ENCODE measurements around the gene RCBTB1. TPM values are rescaled to one million over a fixed set of nuclear protein-coding genes. Genes with fewer than 3 reads are reported as not detected.

The RCBTB1 gene
- total and polyA plus RNA-seq, 10 of the 15 experiments (the other 5 are each of a cell fraction or from before 2014, with no cell fraction given) = 5.1 to 13.5 (median 11.2) TPM

DNA sequence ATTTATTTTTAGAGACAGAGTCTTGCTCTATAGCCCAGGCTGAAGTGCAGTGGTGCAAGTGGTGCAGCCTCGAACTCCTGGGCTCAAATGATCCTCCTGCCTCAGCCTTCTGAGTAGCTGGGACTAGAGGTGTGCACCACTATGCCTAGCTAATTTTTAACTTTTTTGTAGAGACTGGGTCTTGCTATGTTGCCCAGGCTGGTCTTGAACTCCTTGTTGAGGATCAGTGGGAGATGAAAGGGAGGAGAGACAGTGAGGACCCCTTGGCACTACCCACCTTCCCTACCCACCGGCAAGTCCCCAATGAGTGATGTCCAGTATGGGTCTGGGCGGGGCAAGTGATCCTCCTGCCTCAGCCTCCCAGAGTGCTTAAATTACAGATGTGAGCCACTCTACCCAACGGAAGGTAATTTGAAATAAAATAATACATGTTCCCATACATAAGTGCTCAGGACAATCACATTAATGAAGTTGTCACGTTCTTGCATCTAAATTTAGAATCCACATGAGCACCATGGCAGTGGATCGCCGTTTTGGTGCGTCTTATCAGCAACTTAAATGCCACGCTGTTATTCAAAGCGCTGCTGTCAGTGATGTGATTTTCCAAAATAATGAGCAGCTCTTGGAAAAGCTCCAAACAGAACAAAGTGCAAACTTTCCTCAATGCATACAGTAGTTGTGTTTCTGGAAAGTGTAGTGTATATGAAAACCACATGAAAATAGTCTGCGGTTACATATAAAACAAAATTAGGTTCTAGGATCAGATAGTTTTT lies 37.0 kb upstream of the RCBTB1 start (continued):
- TF ChIP-seq, protein P1, sequence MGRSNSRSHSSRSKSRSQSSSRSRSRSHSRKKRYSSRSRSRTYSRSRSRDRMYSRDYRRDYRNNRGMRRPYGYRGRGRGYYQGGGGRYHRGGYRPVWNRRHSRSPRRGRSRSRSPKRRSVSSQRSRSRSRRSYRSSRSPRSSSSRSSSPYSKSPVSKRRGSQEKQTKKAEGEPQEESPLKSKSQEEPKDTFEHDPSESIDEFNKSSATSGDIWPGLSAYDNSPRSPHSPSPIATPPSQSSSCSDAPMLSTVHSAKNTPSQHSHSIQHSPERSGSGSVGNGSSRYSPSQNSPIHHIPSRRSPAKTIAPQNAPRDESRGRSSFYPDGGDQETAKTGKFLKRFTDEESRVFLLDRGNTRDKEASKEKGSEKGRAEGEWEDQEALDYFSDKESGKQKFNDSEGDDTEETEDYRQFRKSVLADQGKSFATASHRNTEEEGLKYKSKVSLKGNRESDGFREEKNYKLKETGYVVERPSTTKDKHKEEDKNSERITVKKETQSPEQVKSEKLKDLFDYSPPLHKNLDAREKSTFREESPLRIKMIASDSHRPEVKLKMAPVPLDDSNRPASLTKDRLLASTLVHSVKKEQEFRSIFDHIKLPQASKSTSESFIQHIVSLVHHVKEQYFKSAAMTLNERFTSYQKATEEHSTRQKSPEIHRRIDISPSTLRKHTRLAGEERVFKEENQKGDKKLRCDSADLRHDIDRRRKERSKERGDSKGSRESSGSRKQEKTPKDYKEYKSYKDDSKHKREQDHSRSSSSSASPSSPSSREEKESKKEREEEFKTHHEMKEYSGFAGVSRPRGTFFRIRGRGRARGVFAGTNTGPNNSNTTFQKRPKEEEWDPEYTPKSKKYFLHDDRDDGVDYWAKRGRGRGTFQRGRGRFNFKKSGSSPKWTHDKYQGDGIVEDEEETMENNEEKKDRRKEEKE (IDR thresholded peaks at IDR 0.05) = no peak
- TF ChIP-seq STAT1 (conservative IDR thresholded peaks at IDR 0.05) (no peak), CHD4 (IDR thresholded peaks at IDR 0.05) (no peak), FOXK2 (IDR thresholded peaks at IDR 0.05) (no peak)

DNA sequence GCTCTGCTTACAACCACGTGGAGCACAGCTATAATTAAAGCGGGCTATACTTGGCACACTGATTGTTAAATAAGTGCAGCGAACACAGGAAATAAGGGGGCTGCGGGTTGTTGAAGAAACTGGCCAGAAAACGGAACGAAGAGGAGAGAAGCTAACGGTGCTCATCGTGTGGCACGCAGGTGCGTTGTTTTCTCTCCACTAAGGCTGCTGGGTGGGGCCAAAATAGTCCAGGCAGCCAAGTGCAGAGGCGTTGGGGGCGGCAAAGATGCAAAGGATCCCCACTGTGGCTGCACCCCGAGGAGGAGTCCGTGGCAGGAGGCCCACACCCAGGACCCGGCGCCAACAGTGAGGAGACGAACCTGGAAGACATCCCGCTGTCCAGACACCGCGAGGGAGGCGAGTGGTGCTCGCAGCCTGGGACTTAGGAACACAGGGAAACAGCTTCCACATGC lies 34.8 kb upstream of the RCBTB1 start:
- SMC1A ChIA-PET (ENCODE audit: uncharacterized antibody, unreplicated experiment) = interaction anchor here (0.7 to 1.0 kb wide), 2 partner anchors 9 to 550 kb away, joined by 3 to 4 read pairs; no protein-coding TSS in a partner anchor
- H3K36me3 ChIP-seq (ENCODE audit: control insufficient read depth in 2 of 2, insufficient read depth in 2 of 2, low read length in 1 of 2) = no peaks in the 10 kb centered on the region
- no peaks in the 10 kb centered on the region for H3K4me1 ChIP-seq (ENCODE audit: control insufficient read depth, insufficient read depth, low read length)
- FAIRE-seq (no peak), DNase-seq (ENCODE audit: low read depth, low spot score) (no peak), ATAC-seq (peak; percentile 85)
- 31% methylated on average over 22 of the region's 22 CpGs for WGBS (ENCODE audit: insufficient coverage, insufficient replicate concordance, low lambda C conversion rate, missing lambda C conversion rate)
- peak overlapping the region; percentile 36; the same call in 1 of the 2 replicates for H3K4me3 ChIP-seq
- H4K20me1 ChIP-seq (ENCODE audit: control insufficient read depth, insufficient read depth) = no peaks in the 10 kb centered on the region
- H3K27ac ChIP-seq (ENCODE audit: control insufficient read depth, insufficient read depth) = no peak overlapping the region
- CTCF ChIA-PET = interaction anchor here (1.0 to 1.9 kb wide), 2 partner anchors 8 to 11 kb away, joined by 3 to 7 read pairs; partner anchors contain the start of gene ARL11
- no peaks in the 10 kb centered on the region for H3K79me2 ChIP-seq (ENCODE audit: control insufficient read depth, insufficient read depth, low read length)
- no peaks in the 10 kb centered on the region for H3K9me3 ChIP-seq (replicated peaks; ENCODE audit: control insufficient read depth, insufficient read depth, low read length)
- RAD21 ChIA-PET (ENCODE audit: unreplicated experiment) = interaction anchor here (0.7 to 1.2 kb wide), 2 partner anchors 10 to 334 kb away, joined by 3 read pairs; no protein-coding TSS in a partner anchor
- H3K4me2 ChIP-seq (ENCODE audit: control insufficient read depth, insufficient read depth) = peak overlapping the region; percentile 36
- in situ Hi-C loops (cut with MboI) (no loop called here), intact Hi-C loops (cut with micrococcal nuclease; ENCODE audit: unreplicated experiment) (no loop called here)
- no peaks in the 10 kb centered on the region for H3K27me3 ChIP-seq (replicated peaks in 1 of 2; ENCODE audit: control insufficient read depth in 2 of 2, insufficient read depth in 2 of 2, low read length in 1 of 2)
- BruUV-seq (replicated peaks) = no TSS peak
- POLR2A ChIA-PET = interaction anchor here (0.6 to 0.7 kb wide), 2 partner anchors 178 to 283 kb away, joined by 3 to 4 read pairs; no protein-coding TSS in a partner anchor
- H2AFZ ChIP-seq (ENCODE audit: control insufficient read depth, low read depth, low read length) = peak overlapping the region; percentile 37
- H3K9ac ChIP-seq (ENCODE audit: control insufficient read depth, insufficient read depth, low read length) = no peak overlapping the region
- TF ChIP-seq SREBF1 (IDR thresholded peaks at IDR 0.05; ENCODE audit: low read length) = no peak
- TF ChIP-seq TAF1 (IDR thresholded peaks at IDR 0.05; ENCODE audit: borderline replicate concordance, low read depth, low read length) = peak; percentile 16; the same call in 1 of the 2 replicates
- TF ChIP-seq, protein P2, sequence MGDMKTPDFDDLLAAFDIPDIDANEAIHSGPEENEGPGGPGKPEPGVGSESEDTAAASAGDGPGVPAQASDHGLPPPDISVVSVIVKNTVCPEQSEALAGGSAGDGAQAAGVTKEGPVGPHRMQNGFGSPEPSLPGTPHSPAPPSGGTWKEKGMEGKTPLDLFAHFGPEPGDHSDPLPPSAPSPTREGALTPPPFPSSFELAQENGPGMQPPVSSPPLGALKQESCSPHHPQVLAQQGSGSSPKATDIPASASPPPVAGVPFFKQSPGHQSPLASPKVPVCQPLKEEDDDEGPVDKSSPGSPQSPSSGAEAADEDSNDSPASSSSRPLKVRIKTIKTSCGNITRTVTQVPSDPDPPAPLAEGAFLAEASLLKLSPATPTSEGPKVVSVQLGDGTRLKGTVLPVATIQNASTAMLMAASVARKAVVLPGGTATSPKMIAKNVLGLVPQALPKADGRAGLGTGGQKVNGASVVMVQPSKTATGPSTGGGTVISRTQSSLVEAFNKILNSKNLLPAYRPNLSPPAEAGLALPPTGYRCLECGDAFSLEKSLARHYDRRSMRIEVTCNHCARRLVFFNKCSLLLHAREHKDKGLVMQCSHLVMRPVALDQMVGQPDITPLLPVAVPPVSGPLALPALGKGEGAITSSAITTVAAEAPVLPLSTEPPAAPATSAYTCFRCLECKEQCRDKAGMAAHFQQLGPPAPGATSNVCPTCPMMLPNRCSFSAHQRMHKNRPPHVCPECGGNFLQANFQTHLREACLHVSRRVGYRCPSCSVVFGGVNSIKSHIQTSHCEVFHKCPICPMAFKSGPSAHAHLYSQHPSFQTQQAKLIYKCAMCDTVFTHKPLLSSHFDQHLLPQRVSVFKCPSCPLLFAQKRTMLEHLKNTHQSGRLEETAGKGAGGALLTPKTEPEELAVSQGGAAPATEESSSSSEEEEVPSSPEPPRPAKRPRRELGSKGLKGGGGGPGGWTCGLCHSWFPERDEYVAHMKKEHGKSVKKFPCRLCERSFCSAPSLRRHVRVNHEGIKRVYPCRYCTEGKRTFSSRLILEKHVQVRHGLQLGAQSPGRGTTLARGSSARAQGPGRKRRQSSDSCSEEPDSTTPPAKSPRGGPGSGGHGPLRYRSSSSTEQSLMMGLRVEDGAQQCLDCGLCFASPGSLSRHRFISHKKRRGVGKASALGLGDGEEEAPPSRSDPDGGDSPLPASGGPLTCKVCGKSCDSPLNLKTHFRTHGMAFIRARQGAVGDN (IDR thresholded peaks at IDR 0.05) = 0 out of 2 replicates have a peak, but pooled peaks have one; percentile 15
- 0 out of 2 replicates have a peak, but pooled peaks have one; percentile 34 for TF ChIP-seq FOXM1 (IDR thresholded peaks at IDR 0.05; ENCODE audit: low read depth, low read length)
- peak in 1 of 2 experiments; percentile 17; a peak in 1 of 4 replicates for TF ChIP-seq IKZF2 (IDR thresholded peaks at IDR 0.05)
- TF ChIP-seq EP300 (IDR thresholded peaks at IDR 0.05; ENCODE audit: borderline replicate concordance in 1 of 2, control insufficient read depth in 1 of 2, low read depth in 2 of 2, low read length in 2 of 2) = peak in 1 of 2 experiments; percentile 29; a peak in 1 of 4 replicates
- TF ChIP-seq, protein P1 (IDR thresholded peaks at IDR 0.05) = no peak

All from GM12878 (cell line).